ENCODE measurements around the gene PRPH2.

DNA sequence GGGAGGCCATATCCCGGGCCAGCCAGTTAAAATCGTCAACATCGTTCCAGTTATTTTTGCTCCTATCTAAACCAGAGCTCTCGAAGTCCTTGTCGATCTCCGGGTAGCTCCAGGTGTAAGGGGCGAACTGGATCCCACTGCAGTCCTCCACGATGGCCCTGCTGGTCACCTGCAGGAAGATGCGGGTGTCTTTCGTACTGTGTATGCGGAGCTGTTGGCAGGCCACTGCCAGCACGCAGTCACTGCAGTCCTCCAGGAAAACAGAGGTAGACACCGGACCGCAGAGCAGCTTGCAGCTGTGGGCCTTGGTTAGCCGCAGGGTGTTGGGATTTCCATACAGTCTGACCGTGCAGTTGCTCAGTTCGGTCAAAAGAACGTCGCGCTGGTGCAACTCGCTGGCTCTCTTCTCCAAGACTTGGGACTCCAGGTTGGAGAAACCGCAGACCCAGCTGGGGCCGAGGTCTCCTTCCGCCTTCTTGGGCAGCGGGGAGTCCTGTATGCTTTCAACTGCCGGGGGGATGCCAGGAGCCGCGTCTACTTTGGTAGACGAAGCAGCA, 22.8 kb upstream of the PRPH2 start:
- TF ChIP-seq, protein P1, sequence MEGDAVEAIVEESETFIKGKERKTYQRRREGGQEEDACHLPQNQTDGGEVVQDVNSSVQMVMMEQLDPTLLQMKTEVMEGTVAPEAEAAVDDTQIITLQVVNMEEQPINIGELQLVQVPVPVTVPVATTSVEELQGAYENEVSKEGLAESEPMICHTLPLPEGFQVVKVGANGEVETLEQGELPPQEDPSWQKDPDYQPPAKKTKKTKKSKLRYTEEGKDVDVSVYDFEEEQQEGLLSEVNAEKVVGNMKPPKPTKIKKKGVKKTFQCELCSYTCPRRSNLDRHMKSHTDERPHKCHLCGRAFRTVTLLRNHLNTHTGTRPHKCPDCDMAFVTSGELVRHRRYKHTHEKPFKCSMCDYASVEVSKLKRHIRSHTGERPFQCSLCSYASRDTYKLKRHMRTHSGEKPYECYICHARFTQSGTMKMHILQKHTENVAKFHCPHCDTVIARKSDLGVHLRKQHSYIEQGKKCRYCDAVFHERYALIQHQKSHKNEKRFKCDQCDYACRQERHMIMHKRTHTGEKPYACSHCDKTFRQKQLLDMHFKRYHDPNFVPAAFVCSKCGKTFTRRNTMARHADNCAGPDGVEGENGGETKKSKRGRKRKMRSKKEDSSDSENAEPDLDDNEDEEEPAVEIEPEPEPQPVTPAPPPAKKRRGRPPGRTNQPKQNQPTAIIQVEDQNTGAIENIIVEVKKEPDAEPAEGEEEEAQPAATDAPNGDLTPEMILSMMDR (IDR thresholded peaks at IDR 0.05): no peak
- no peak for TF ChIP-seq EP300 (IDR thresholded peaks at IDR 0.05)

Measured in stomach (tissue), 4 donors.